Measurements from ENCODE around the gene SLC27A6.

- TF ChIP-seq CTCF (IDR thresholded peaks at IDR 0.05) (no peak), ZFX (IDR thresholded peaks at IDR 0.05; ENCODE audit: borderline replicate concordance) (no peak)
These were observed 44.7 kb upstream of the SLC27A6 start for GRCh38 chr5:128920345-128921215.

Data from 22Rv1 (cell line).